ENCODE data around the gene TRPM2. TPM values are rescaled to one million over a fixed set of nuclear protein-coding genes. Genes with fewer than 3 reads are reported as not detected.

The TRPM2 gene
- total and polyA plus RNA-seq, 2 donors (not counting 3 experiments of a cell fraction or from before 2014, with no cell fraction given) = not detected

DNA sequence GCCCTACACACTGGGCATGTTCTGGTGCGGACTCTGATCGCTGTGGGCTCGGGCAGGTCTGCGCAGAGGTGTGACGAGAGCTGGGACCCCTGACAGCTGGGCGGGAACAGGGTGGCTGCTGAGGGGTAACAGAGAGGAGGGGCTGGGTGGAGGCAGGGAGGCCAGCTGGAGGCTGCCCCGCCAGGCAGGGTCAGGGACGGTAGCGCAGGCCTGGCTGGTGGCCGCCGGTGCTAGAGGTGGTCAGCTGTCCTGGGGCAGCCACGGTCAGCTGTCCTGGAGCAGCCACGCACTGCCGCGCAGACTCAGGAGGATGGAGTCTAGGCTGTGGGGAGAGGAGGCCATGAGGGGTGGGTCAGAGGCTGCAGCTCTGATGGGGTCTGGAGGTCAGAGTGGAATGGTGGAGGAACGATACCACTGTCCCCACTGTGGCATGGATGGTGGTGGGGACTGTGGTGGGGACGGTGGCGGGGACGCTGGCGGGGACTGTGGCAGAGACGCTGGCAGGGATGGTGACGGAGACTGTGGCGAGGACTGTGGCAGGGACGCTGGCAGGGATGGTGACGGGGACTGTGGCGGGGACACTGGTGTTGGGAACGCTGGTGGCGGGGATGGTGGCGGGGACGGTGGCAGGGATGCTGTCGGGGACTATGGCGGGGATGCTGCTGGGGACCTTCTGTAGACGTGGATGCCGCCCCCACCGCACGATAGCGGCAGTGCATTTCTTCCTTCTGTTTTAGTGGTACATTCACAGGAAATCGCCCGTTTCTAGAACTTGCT, 80.6 kb downstream of the TRPM2 start:
- H3K4me3 ChIP-seq (replicated peaks in 1 of 3; ENCODE audit: insufficient read depth in 1 of 3, low read depth in 1 of 3, low read length in 3 of 3) = no peak overlapping the region
- H3K4me1 ChIP-seq (ENCODE audit: control insufficient read depth, extremely low read depth, insufficient read depth, low read length) = no peaks in the 10 kb centered on the region
- intact Hi-C loops (cut with micrococcal nuclease) = no loop called here
- H3K27ac ChIP-seq (ENCODE audit: insufficient read depth, low read depth, low read length) = no peak overlapping the region
- no peaks in the 10 kb centered on the region for H3K27me3 ChIP-seq (ENCODE audit: control insufficient read depth in 2 of 2, insufficient read depth in 2 of 2, low read length in 2 of 2)
- no peaks in the 10 kb centered on the region for H3K79me2 ChIP-seq (ENCODE audit: control insufficient read depth, insufficient read depth, low read length)
- H3K4me2 ChIP-seq (ENCODE audit: insufficient read depth, low read length) = no peak overlapping the region
- H3K9ac ChIP-seq (replicated peaks; ENCODE audit: extremely low read depth, insufficient read depth, low read length) = no peak overlapping the region
- dilution Hi-C loops (cut with MboI; ENCODE audit: extremely low pct_ligation_motif_present, low sequenced_read_pairs) = no loop called here
- ChIA-PET CTCF (no interaction called here), POLR2A (no interaction called here)
- H2AFZ ChIP-seq (ENCODE audit: low read depth, low read length) = no peak overlapping the region
- FAIRE-seq (no peak), DNase-seq (ENCODE audit: low read depth, low spot score) (no peak)
- H4K20me1 ChIP-seq (replicated peaks; ENCODE audit: control insufficient read depth, extremely low read depth, insufficient read depth, low read length) = no peaks in the 10 kb centered on the region
- TF ChIP-seq FOS (IDR thresholded peaks at IDR 0.05; ENCODE audit: borderline replicate concordance, insufficient read depth, low read length) (no peak), JUN (IDR thresholded peaks at IDR 0.05; ENCODE audit: borderline replicate concordance, insufficient read depth, insufficient read length, low read depth) (no peak), GATA2 (IDR thresholded peaks at IDR 0.05; ENCODE audit: insufficient read depth, insufficient read length, low read depth, low read length) (no peak)
- H3K36me3 ChIP-seq (ENCODE audit: control insufficient read depth in 2 of 2, extremely low read depth in 1 of 2, insufficient read depth in 2 of 2, low read length in 2 of 2) = no peaks in the 10 kb centered on the region
- H3K9me1 ChIP-seq (replicated peaks; ENCODE audit: control insufficient read depth, extremely low read depth, insufficient read depth, low read length) = no peaks in the 10 kb centered on the region
- H3K9me3 ChIP-seq (replicated peaks; ENCODE audit: control insufficient read depth, insufficient read depth, low read length) = no peaks in the 10 kb centered on the region
- no TSS peak for BruUV-seq (replicated peaks)

DNA sequence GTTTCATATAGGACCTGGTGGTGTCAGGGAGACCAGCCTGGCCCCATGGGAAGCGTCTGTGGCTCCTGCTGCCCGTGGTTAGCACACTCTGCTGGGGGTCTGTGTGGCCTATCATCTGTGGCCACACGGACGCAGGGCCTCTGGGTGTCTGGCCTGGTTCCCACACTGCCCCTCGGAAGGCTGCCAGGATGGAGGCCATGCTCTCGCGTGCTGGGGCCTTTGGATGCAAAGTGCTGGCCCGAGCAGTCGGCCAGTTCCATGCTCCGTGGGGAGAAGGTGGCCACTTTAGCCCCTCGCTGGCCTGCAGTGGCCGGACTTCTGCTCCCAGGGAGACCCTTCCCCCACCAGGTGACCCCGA, 81.1 kb downstream of the TRPM2 start:
- Histone ChIP-seq H3K9me1 (replicated peaks; ENCODE audit: control insufficient read depth, extremely low read depth, insufficient read depth, low read length) (no peaks in the 10 kb centered on the region), H3K79me2 (ENCODE audit: control insufficient read depth, insufficient read depth, low read length) (no peaks in the 10 kb centered on the region), H3K4me3 (replicated peaks in 1 of 3; ENCODE audit: insufficient read depth in 1 of 3, low read depth in 1 of 3, low read length in 3 of 3) (no peak overlapping the region), H3K27me3 (ENCODE audit: control insufficient read depth in 2 of 2, insufficient read depth in 2 of 2, low read length in 2 of 2) (no peaks in the 10 kb centered on the region), H2AFZ (ENCODE audit: low read depth, low read length) (no peak overlapping the region), H3K9ac (replicated peaks; ENCODE audit: extremely low read depth, insufficient read depth, low read length) (no peak overlapping the region), H3K36me3 (ENCODE audit: control insufficient read depth in 2 of 2, extremely low read depth in 1 of 2, insufficient read depth in 2 of 2, low read length in 2 of 2) (no peaks in the 10 kb centered on the region), H3K9me3 (replicated peaks; ENCODE audit: control insufficient read depth, insufficient read depth, low read length) (no peaks in the 10 kb centered on the region), H3K4me1 (ENCODE audit: control insufficient read depth, extremely low read depth, insufficient read depth, low read length) (no peaks in the 10 kb centered on the region), H3K4me2 (ENCODE audit: insufficient read depth, low read length) (no peak overlapping the region), H4K20me1 (replicated peaks; ENCODE audit: control insufficient read depth, extremely low read depth, insufficient read depth, low read length) (no peaks in the 10 kb centered on the region), H3K27ac (ENCODE audit: insufficient read depth, low read depth, low read length) (no peak overlapping the region)
- DNase-seq (ENCODE audit: low read depth, low spot score) (no peak), FAIRE-seq (no peak)
- TF ChIP-seq CTCF (IDR thresholded peaks at IDR 0.05; ENCODE audit: extremely low read depth in 1 of 2, insufficient read depth in 1 of 2, low read depth in 1 of 2, low read length in 2 of 2) (no peak), MYC (IDR thresholded peaks at IDR 0.05; ENCODE audit: low read depth, low read length) (no peak), EZH2 (IDR thresholded peaks at IDR 0.05; ENCODE audit: borderline replicate concordance, low read depth, low read length, severe bottlenecking) (no peak), GATA2 (IDR thresholded peaks at IDR 0.05; ENCODE audit: insufficient read depth, insufficient read length, low read depth, low read length) (no peak), POLR2A (IDR thresholded peaks at IDR 0.05; ENCODE audit: low read depth, low read length) (no peak), FOS (IDR thresholded peaks at IDR 0.05; ENCODE audit: borderline replicate concordance, insufficient read depth, low read length) (no peak), JUN (IDR thresholded peaks at IDR 0.05; ENCODE audit: borderline replicate concordance, insufficient read depth, insufficient read length, low read depth) (no peak), POLR2AphosphoS5 (IDR thresholded peaks at IDR 0.05; ENCODE audit: insufficient read depth, low read depth, low read length) (no peak)
- TF ChIP-seq, protein P1, sequence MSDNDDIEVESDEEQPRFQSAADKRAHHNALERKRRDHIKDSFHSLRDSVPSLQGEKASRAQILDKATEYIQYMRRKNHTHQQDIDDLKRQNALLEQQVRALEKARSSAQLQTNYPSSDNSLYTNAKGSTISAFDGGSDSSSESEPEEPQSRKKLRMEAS (IDR thresholded peaks at IDR 0.05; ENCODE audit: insufficient read depth, insufficient read length) = no peak
- dilution Hi-C loops (cut with MboI; ENCODE audit: extremely low pct_ligation_motif_present, low sequenced_read_pairs) (no loop called here), intact Hi-C loops (cut with micrococcal nuclease) (no loop called here)
- POLR2A ChIA-PET = no interaction called here
- CTCF ChIA-PET = no interaction called here
- no TSS peak for BruUV-seq (replicated peaks)

Measured in endothelial cell of umbilical vein (primary cell).